NCI-H2029 (cell line): ENCODE measurements around the gene MRPL57.
"Not testable (repeated sequence)": the region's sequence is repeated elsewhere in the genome, so short reads cannot be mapped to it uniquely, and the experiment has no call there.

ENCODE experiments used
- DNase-seq: peaks from one replicate; lab custom pipeline; 2025; lab: John Stamatoyannopoulos, UW

Gene MRPL57

DNA sequence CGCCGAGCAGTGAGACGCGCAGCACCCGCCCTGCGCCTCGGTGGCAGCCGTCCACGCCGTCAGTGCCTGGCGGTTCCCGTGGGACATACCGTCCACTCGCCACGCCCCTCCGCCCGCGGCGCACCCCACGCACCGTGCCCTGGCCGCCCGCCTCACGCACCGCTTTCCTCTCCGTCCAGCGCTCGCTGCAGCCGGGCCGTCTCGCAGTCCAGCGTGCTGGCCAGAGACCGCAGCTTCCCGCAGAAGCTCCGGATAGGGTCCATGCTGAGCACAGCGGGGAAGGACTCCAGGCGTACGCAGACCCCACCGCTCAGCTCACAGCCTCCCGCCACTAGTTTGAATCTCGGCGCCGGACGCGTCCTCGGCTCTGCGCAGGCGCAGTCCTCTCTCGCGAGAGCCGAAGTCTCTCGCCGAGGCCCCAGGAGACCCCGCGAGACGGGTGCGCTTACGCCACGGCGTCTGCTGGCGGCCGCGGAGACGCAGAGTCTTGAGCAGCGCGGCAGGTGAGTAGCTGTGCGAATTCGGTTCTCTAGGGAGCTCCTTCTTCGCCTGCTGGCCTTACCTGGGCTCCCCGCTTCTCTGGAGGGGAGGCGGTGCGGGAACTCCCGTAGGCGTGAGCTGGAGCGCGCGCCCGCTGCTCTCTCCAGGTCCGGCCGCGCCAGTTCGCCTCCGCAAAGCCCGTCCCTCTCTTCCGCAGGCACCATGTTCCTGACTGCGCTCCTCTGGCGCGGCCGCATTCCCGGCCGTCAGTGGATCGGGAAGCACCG is at the start of gene MRPL57, which contains the start of gene SKA3:
Gene MRPL57, plus strand, starts transcription at position 444 of the 767 bp plus-strand sequence. Its CDS starts 259 bp downstream, at position 703.
Gene SKA3, minus strand, starts transcription at position 338 of the 767 bp plus-strand sequence. Its CDS starts 75 bp downstream, at position 263.
- DNase-seq, result peak; percentile 87

GRCh38 chr13:21130116-21130515 is 46.3 kb upstream of the MRPL57 start:
- DNase-seq, result no peak

DNA sequence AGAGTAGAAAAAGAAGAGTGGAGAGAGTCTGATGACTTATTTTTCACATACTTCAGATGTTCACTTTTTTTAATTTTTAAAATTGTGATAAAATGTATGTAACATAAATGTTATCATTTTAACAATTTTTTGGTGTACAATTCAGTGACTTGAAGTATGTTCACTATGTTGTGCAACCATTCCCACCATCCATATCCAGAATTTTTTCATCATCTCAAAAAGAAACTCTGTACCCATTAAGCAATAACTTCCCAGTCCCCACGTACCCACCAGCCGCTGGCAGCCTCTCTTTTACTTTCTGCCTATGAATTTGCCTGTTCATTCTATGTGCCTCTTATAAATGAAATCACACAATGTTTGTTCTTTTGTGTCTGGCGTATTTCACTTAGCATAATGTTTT is 43.4 kb upstream of the MRPL57 start:
- no peak for DNase-seq

DNA sequence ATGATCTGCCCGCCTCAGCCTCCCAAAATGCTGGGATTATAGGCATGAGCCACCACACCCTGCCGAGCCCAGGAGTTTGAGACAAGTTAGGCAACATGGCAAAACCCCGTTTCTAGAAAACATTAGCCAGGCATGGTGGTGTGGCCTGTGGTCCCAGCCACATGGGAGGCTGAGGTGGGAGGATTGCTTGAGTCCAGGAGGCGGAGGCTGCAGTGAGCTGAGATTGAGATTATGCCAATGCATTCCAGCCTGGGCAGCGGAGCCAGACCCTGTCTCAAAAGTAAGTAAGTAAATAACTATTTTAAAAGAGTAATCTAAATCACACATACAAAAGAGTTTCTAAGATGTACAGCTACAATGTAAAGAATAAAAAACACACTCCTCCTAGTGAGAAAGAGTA is 42.0 kb upstream of the MRPL57 start:
- no peak for DNase-seq

- not testable (repeated sequence) for DNase-seq
Measured at GRCh38 chr13:21135833-21136232, 40.6 kb upstream of the MRPL57 start.

DNA sequence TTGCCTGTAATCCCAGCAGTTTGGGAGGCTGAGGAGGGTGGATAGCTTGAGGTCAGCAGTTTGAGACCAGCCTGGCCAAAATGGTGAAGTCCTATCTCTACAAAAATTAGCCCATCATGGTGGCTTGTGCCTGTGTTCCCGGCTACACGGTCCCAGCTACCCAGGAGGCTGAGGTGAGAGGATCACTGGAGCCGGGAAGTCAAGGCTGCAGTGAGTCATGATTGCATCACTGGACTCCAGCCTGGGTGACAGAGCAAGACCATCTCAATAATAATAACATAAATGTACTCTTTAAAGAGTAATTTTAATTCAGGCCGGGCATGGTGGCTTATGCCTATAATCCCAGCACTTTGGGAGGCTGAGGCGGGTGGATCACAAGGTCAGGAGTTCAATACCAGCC is 38.8 kb upstream of the MRPL57 start:
- DNase-seq, result no peak

DNA sequence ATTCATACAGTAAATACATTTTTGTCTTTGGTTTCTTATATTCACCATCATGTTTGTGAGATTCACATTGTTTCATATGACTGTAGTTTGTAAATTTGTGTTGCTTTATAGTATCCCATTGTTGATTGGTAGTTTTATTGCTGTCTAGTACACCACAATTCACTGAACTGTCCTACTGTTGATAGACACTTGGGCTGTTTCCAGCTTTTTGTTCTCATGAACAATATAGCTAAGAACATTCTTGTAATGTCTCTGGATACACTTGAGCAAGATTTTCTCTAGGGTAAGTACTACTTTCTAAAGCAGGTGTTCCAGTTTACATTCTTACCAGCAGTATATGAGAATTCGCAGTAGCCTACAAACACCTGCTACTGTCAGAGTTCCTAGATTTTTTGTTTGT is 37.9 kb upstream of the MRPL57 start:
- no peak for DNase-seq

GRCh38 chr13:21139374-21139773 is 37.1 kb upstream of the MRPL57 start:
- DNase-seq, result peak; percentile 8

- no peak for DNase-seq
Measured at GRCh38 chr13:21142766-21143165, 33.7 kb upstream of the MRPL57 start.

DNA sequence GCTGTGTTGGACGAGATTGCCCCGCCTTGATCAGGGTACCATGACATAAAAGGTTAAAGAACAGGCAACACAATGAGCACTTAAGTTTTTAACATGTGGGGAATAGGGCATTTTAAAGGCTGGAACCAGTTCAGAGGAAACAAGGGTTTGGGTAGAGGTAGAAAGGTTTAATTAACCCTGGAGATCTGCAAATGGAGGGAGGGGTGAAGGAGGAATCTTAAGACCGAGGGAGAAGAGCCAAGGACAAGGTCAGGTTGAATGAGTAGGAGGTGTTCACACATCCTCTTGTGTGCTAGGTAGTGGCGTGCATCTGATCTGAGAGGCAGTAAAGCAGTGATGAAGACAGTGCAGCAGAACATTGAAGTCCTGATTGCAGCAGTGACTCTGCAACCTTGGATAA is 28.6 kb upstream of the MRPL57 start:
- DNase-seq, result no peak

DNA sequence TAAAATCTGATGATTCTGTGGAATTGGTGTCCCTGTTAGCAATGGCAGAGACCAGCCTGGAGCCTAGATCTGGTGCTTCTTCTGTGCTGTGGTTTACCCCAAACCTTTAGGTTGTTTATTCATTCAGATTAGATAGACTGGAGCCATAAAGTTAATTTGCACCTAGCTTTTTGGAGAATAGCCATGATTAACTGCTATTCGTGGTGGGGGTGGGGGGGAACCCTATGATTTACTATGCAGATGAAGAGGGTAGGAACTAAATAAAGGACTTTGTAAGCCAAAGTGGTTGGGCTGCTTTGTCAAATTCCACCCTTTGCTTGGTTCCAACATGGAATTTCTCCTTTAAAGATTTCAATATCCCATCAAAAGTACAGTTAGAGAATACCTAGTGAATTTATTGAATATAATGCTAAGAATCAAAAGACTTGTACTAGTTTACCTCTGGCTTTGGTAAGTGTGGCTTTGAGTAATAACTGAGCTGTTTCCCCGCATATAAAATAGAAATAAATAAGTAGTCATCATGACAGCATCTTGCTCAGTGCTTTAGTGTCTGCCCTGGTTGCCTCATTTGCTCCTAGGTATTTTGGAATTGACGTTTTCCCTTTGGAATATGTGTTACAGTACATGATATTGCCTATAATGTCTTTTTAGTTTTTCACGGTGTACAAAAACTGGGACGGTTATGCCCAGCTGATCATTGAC is 27.8 kb upstream of the MRPL57 start:
- no peak for DNase-seq

DNA sequence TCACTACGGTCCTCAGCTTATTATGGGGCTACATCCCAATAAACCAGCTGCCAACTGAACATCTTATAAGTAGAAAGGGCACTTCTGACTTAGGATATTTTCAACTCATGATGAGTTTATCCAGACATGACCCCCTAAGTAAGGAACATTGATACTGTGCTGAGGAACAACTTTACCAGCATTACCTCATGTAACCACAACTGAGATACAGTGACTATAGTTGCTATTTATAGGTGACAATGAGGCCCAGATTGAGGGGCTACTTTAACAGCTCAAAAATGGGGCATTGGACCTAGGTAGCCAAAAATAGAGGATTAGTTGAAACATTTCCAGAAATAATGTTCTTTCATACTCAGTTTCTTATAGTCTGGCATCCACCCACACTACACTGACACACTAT is 26.9 kb upstream of the MRPL57 start:
- DNase-seq, result no peak

DNA sequence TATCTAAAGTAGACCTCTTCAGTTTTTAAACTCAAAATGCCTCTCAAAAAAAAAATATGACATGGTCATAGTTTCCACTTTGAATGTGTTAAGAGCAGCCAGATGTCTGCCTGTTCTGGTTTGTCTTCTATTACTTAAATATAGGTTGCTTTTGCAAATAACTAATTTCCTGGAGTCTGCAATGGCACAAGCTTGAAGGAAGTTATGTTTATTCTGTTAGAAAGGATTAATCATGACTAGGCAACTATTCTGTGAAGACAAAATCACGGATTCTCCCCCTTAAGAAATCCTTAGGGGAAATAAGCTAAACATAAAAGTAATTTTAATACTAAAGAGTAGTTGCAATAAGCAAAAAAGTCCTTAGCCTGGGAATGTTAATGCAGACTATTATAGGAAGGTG is 26.4 kb upstream of the MRPL57 start:
- DNase-seq, result no peak

- DNase-seq, result no peak
Measured at GRCh38 chr13:21152251-21152899, 24.1 kb upstream of the MRPL57 start.

- no peak for DNase-seq
Measured at GRCh38 chr13:21164631-21165030, 11.8 kb upstream of the MRPL57 start.

GRCh38 chr13:21165606-21166005 is 10.9 kb upstream of the MRPL57 start:
- not testable (repeated sequence) for DNase-seq

- DNase-seq, result no peak
Measured at GRCh38 chr13:21171420-21171819, 5.0 kb upstream of the MRPL57 start.

GRCh38 chr13:21173767-21174166 is 2.7 kb upstream of the MRPL57 start:
- not testable (repeated sequence) for DNase-seq

DNA sequence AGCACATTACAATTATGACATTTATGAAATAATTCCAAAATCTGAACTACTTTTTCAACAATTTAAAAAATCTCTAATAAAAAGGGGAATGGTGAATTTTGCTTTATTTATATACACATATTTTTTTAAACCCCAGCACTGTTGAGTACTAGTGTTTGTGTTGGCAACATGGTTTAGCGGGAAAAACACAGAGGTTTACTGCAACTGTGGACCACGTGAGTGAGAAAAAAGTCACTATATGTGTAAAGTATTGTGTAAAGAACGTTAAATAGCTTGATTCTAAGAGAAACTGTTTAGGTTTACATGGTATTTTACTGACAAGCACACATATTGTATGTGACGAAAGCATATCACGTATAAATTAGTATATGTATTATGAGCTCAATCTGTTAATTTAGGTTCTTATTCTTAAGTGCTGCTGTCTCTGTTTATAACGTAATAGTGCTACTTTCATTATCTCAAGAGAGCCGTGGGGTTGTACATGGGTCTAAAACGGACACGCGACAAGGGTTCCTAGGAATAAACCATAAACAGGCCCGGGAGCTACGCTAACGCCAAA is 723 bp upstream of the MRPL57 start:
- peak; percentile 22 for DNase-seq

DNA sequence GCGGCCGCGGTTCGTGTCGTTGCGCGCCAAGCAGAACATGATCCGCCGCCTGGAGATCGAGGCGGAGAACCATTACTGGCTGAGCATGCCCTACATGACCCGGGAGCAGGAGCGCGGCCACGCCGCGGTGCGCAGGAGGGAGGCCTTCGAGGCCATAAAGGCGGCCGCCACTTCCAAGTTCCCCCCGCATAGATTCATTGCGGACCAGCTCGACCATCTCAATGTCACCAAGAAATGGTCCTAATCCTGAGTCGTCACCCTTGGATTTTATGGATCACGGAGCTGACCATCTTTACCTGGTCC is 475 bp downstream of the MRPL57 start:
- DNase-seq, result no peak

DNA sequence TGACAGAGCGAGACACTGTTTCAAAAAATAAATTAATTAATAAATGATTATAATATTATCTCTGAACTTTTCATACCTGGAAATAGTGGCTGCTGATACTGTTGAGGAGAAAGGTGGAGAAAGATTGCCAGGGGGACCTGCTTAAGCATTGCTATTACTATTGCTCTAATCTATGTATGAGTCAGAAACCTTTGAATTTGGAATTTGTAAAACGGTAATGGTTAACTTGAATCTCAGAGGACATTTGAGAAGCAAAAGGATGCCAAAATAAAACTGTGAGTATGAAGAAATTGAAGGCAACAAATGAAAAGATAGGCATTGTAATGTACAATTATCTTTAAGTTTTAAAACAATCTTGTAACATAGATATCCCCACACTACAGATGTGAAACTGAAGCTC is 5.2 kb downstream of the MRPL57 start:
- DNase-seq, result no peak

GRCh38 chr13:21186410-21186809 is 10.0 kb downstream of the MRPL57 start:
- not testable (repeated sequence) for DNase-seq

GRCh38 chr13:21194756-21195155 is 18.3 kb downstream of the MRPL57 start:
- DNase-seq, result not testable (repeated sequence)
